H1 (cell line): ENCODE data around the gene TXLNB. TPM values are rescaled to one million over a fixed set of nuclear protein-coding genes. Genes with fewer than 3 reads are reported as not detected.

Experiments
- CTCF ChIA-PET: fragments of 300-600 bp; sonication (Branson Sonifier 250); formaldehyde crosslinking; loops from one replicate; lab custom pipeline; 2021; ENCODE audit not compliant: partially characterized antibody; lab: Charles Lee
- POLR2A ChIA-PET: fragments of 300-600 bp; sonication (Branson Sonifier 250); formaldehyde crosslinking; loops from one replicate; lab custom pipeline; 2021; ENCODE audit warnings: inconsistent platforms; ENCODE audit not compliant: partially characterized antibody; lab: Charles Lee
- DNase-seq, 2 experiments: peaks; one replicate each; pipeline versions ENCODE4 v3.0.0 to v3.0.0-alpha.2; 2010 to 2022; ENCODE audit warnings: low spot score in 2 of 2, low read depth in 1 of 2, mixed read lengths in 1 of 2
- FAIRE-seq: peaks from 2 replicates; lab custom pipeline; 2011; peaks lifted over from hg19 to GRCh38; lab: Jason Lieb, UNC
- H2AFZ ChIP-seq: 2 replicates; pipeline ENCODE4 v1.8.1; 2012; ENCODE audit warnings: low read length, inconsistent platforms
- H2AK5ac ChIP-seq: 2 replicates; pipeline ENCODE4 v1.6.1; 2013; ENCODE audit warnings: low read depth, low read length
- H2BK120ac ChIP-seq: replicated peaks from 2 replicates; pipeline ENCODE3; 2013; ENCODE audit warnings: low read depth, low read length, inconsistent platforms
- H2BK12ac ChIP-seq: 2 replicates; pipeline ENCODE4 v1.6.1; 2013; ENCODE audit warnings: low read depth, low read length
- H2BK15ac ChIP-seq: 2 replicates; pipeline ENCODE4 v1.6.1; 2013; ENCODE audit warnings: low read length
- H2BK20ac ChIP-seq: 2 replicates; pipeline ENCODE4 v1.6.1; 2013; ENCODE audit warnings: low read length
- H2BK5ac ChIP-seq: 2 replicates; pipeline ENCODE4 v1.6.1; 2013; ENCODE audit warnings: low read depth, low read length
- H3K14ac ChIP-seq: 2 replicates; pipeline ENCODE4 v1.6.1; 2013; ENCODE audit warnings: inconsistent platforms; ENCODE audit not compliant: insufficient read length
- H3K18ac ChIP-seq: 2 replicates; pipeline ENCODE4 v1.6.1; 2013; ENCODE audit warnings: low read length; ENCODE audit errors: extremely low read depth
- H3K23ac ChIP-seq: 2 replicates; pipeline ENCODE4 v1.6.1; 2013; ENCODE audit warnings: inconsistent platforms; ENCODE audit not compliant: insufficient read length
- H3K23me2 ChIP-seq: 2 replicates; pipeline ENCODE4 v1.6.1; 2013; ENCODE audit warnings: low read depth, low read length
- H3K27ac ChIP-seq: 2 replicates; pipeline ENCODE4 v1.6.1; 2011; ENCODE audit warnings: low read depth, low read length, inconsistent platforms
- H3K27me3 ChIP-seq, 4 experiments: replicated peaks in 1 of 4; 1 replicate in 1 of 4; 2 replicates in 3 of 4; pipeline versions ENCODE4 v1.6.1 to v1.8.1; 2011 to 2013; ENCODE audit warnings: low read length in 3 of 4, mild to moderate bottlenecking in 3 of 4, inconsistent platforms in 2 of 4, mixed read lengths in 2 of 4, moderate library complexity in 1 of 4; ENCODE audit not compliant: control insufficient read depth in 3 of 4, insufficient read depth in 3 of 4; ENCODE audit errors: extremely low read depth in 1 of 4
- H3K36me3 ChIP-seq, 4 experiments: 2 replicates each; pipeline versions ENCODE4 v1.6.1 to v1.8.1; 2011 to 2013; ENCODE audit warnings: mild to moderate bottlenecking in 4 of 4, low read length in 3 of 4, moderate library complexity in 2 of 4, control low read depth in 1 of 4, inconsistent platforms in 1 of 4; ENCODE audit not compliant: insufficient read depth in 4 of 4, control insufficient read depth in 2 of 4
- H3K4ac ChIP-seq: replicated peaks from 2 replicates; pipeline ENCODE3; 2013; ENCODE audit warnings: low read length, low read depth, mixed read lengths, inconsistent platforms; ENCODE audit not compliant: insufficient read length
- H3K4me1 ChIP-seq, 4 experiments: replicated peaks in 1 of 4; 1 replicate in 1 of 4; 2 replicates in 3 of 4; pipeline versions ENCODE4 v1.6.1 to v1.8.1; 2011 to 2013; ENCODE audit warnings: low read length in 3 of 4, inconsistent platforms in 2 of 4, mixed read lengths in 1 of 4; ENCODE audit not compliant: insufficient read depth in 4 of 4, control insufficient read depth in 3 of 4
- H3K4me2 ChIP-seq, 2 experiments: 2 replicates each; pipeline versions ENCODE4 v1.6.1 to v1.8.1; 2011 to 2013; ENCODE audit warnings: low read depth in 2 of 2, low read length in 2 of 2, control low read depth in 1 of 2, inconsistent platforms in 1 of 2, mild to moderate bottlenecking in 1 of 2; ENCODE audit not compliant: insufficient read depth in 1 of 2
- H3K4me3 ChIP-seq, 4 experiments: fragments of 200-600, 300-600 bp in 1 of 4; sonication (generic), shearing (Covaris generic), sonication (Bioruptor Twin) in 1 of 4; 2 replicates each; pipeline versions ENCODE4 v1.5.1 to v1.8.1; 2011 to 2016; ENCODE audit warnings: low read length in 4 of 4, low read depth in 3 of 4, control low read depth in 2 of 4, inconsistent platforms in 2 of 4, mild to moderate bottlenecking in 2 of 4, mixed read lengths in 1 of 4, moderate library complexity in 1 of 4; ENCODE audit not compliant: insufficient read depth in 2 of 4; ENCODE audit errors: extremely low read depth in 1 of 4
- H3K56ac ChIP-seq: replicated peaks from 2 replicates; pipeline ENCODE3; 2013; ENCODE audit warnings: low read depth, mild to moderate bottlenecking, mixed read lengths, low read length, inconsistent platforms; ENCODE audit not compliant: insufficient read length
- H3K79me1 ChIP-seq: 2 replicates; pipeline ENCODE4 v1.6.1; 2013; ENCODE audit warnings: low read depth, low read length, control low read depth
- H3K79me2 ChIP-seq, 2 experiments: 2 replicates each; pipeline versions ENCODE4 v1.6.1 to v1.8.1; 2012 to 2013; ENCODE audit warnings: low read length in 2 of 2, mild to moderate bottlenecking in 2 of 2, inconsistent platforms in 1 of 2; ENCODE audit not compliant: insufficient read depth in 2 of 2, control insufficient read depth in 1 of 2
- H3K9ac ChIP-seq, 4 experiments: replicated peaks in 1 of 4; 1 replicate in 1 of 4; 2 replicates in 3 of 4; pipeline versions ENCODE4 v1.6.1 to v1.8.1; 2011 to 2013; ENCODE audit warnings: low read depth in 3 of 4, low read length in 3 of 4, control low read depth in 2 of 4, mild to moderate bottlenecking in 2 of 4, moderate library complexity in 2 of 4, inconsistent platforms in 1 of 4; ENCODE audit errors: extremely low read depth in 1 of 4
- H3K9me3 ChIP-seq, 2 experiments: 2 replicates each; pipeline versions ENCODE4 v1.6.1 to v1.8.1; 2012 to 2013; ENCODE audit warnings: mild to moderate bottlenecking in 2 of 2, moderate library complexity in 2 of 2, control low read depth in 1 of 2, inconsistent platforms in 1 of 2, low read depth in 1 of 2, low read length in 1 of 2, mixed read lengths in 1 of 2; ENCODE audit not compliant: insufficient read depth in 2 of 2
- H4K20me1 ChIP-seq, 2 experiments: replicated peaks in 1 of 2; 2 replicates each; pipeline versions ENCODE3 to v1.8.1; 2011 to 2013; ENCODE audit warnings: inconsistent platforms in 2 of 2, low read length in 2 of 2, mild to moderate bottlenecking in 1 of 2; ENCODE audit not compliant: insufficient read depth in 2 of 2, control insufficient read depth in 1 of 2
- H4K5ac ChIP-seq: 2 replicates; pipeline ENCODE4 v1.6.1; 2013; ENCODE audit warnings: low read length, low read depth, mixed read lengths, inconsistent platforms; ENCODE audit not compliant: insufficient read length
- H4K8ac ChIP-seq: 2 replicates; pipeline ENCODE4 v1.8.0; 2013; ENCODE audit warnings: mild to moderate bottlenecking, moderate library complexity, low read length, inconsistent platforms; ENCODE audit not compliant: insufficient read depth; ENCODE audit errors: extremely low read depth
- H4K91ac ChIP-seq: replicated peaks from 2 replicates; pipeline ENCODE3; 2013; ENCODE audit warnings: low read length, mixed read lengths, inconsistent platforms; ENCODE audit not compliant: insufficient read length
- ASH2L ChIP-seq: fragments of 200-600, 300-600 bp; sonication (generic); IDR thresholded peaks from one replicate; pipeline ENCODE4 v1.7.1; 2017; ENCODE audit warnings: low read length
- EZH2 ChIP-seq: fragments of 200-600 bp; sonication (generic); IDR thresholded peaks from 2 replicates; pipeline ENCODE4 v1.7.1; 2012; ENCODE audit warnings: low read depth, mild to moderate bottlenecking, moderate library complexity, low read length, inconsistent platforms; ENCODE audit not compliant: severe bottlenecking
- WGBS, 2 experiments: shearing (Covaris generic) in 1 of 2; methylation state at CpG; one replicate each; pipeline versions ENCODE4 v1.1.6 to v1.1.7; 2013 to 2015; ENCODE audit warnings: low lambda C conversion rate in 2 of 2, mixed read lengths in 2 of 2, inconsistent platforms in 1 of 2, low coverage in 1 of 2, missing lambda C conversion rate in 1 of 2; ENCODE audit not compliant: insufficient replicate concordance in 2 of 2, insufficient coverage in 1 of 2, insufficient read length in 1 of 2; ENCODE audit errors: extremely low coverage in 1 of 2, missing lambda C conversion rate in 1 of 2; 5-methylcytosine and 5-hydroxymethylcytosine counted together
- polyA plus RNA-seq, 7 experiments: library from polyadenylated mRNA; depleted of rRNA in 3 of 7; stranded (reverse) in 5 of 7; unstranded in 2 of 7; fragments of >200 nt in 5 of 7; fragments of 200-250 nt in 2 of 7; gene quantifications; 1 replicate in 5 of 7; 2 replicates in 1 of 7; 4 replicates in 1 of 7; pipeline versions ENCODE4 v1.2.1 to v1.2.3, GENCODE V29; 2011 to 2013; ENCODE audit warnings: missing spikeins in 2 of 7, mixed read lengths in 2 of 7
- total RNA-seq: library from RNA; stranded (reverse); fragmentation: NEBNext Ultra II Directional; extraction: Animal tissue kit (Norgen Biotek cat#: 25700); gene quantifications from 2 replicates; pipeline ENCODE4 v1.2.1, GENCODE V29; 2021

TXLNB gene
- total and polyA plus RNA-seq, 2 of the 8 experiments (the other 6 are each of a cell fraction or from before 2014, with no cell fraction given): 0.05 to 0.17 TPM

GRCh38 chr6:139239064-139239463, 52.7 kb downstream of the TXLNB start:
- Histone ChIP-seq H3K4me2 (no peak overlapping the region), H3K4me3 (no peak overlapping the region), H2BK12ac (no peak overlapping the region), H3K4ac (no peak overlapping the region), H3K79me1 (no peaks in the 10 kb centered on the region), H2AK5ac (no peak overlapping the region), H4K8ac (no peak overlapping the region; the same call in 1 of the 2 replicates), H3K9me3 (peaks cover 9 to 10% of the 10 kb centered on the region in 2 experiments; a peak in 3 of 4 replicates), H2BK120ac (no peak overlapping the region), H3K23ac (no peak overlapping the region), H3K18ac (no peak overlapping the region), H2BK5ac (no peak overlapping the region), H4K5ac (no peak overlapping the region), H3K56ac (no peak overlapping the region), H3K79me2 (no peaks in the 10 kb centered on the region), H2BK15ac (no peak overlapping the region), H3K27me3 (no peaks in the 10 kb centered on the region), H3K36me3 (no peaks in the 10 kb centered on the region; a peak in 1 of 8 replicates), H4K91ac (no peak overlapping the region), H3K14ac (no peak overlapping the region), H3K4me1 (no peaks in the 10 kb centered on the region; a peak in 1 of 7 replicates), H3K9ac (no peak overlapping the region), H3K23me2 (no peaks in the 10 kb centered on the region), H2AFZ (peak overlapping the region; percentile 99; the same call in 1 of the 2 replicates), H2BK20ac (no peak overlapping the region), H4K20me1 (no peaks in the 10 kb centered on the region), H3K27ac (no peak overlapping the region)
- 85% methylated on average over 10 of the region's 10 CpGs; no CpG with 5 or more reads in 1 of the 2 experiments for WGBS, 2 experiments
- POLR2A ChIA-PET: no interaction called here
- CTCF ChIA-PET: interaction anchor here (1.2 to 3.1 kb wide), 3 partner anchors 11 to 20 kb away, joined by 3 to 16 read pairs (median 6); no protein-coding TSS in a partner anchor
- FAIRE-seq (no peak), DNase-seq (no peak)
- no peak for TF ChIP-seq EZH2
- no peak for TF ChIP-seq ASH2L
